DND-41 (cell line): ENCODE results near the gene VPREB3.

Experiments
- EZH2 ChIP-seq: IDR thresholded peaks from 3 replicates; pipeline ENCODE4 v1.6.1; 2012; ENCODE audit warnings: borderline replicate concordance, low read depth, mild to moderate bottlenecking, moderate library complexity, low read length, inconsistent platforms; ENCODE audit not compliant: severe bottlenecking
- TF ChIP-seq, protein P1 (sequence below): IDR thresholded peaks from 2 replicates; pipeline ENCODE4 v1.5.1; 2012; ENCODE audit warnings: borderline replicate concordance, low read length, moderate library complexity, mild to moderate bottlenecking; ENCODE audit not compliant: poor library complexity, severe bottlenecking; ENCODE audit errors: extremely low read depth

DNA sequence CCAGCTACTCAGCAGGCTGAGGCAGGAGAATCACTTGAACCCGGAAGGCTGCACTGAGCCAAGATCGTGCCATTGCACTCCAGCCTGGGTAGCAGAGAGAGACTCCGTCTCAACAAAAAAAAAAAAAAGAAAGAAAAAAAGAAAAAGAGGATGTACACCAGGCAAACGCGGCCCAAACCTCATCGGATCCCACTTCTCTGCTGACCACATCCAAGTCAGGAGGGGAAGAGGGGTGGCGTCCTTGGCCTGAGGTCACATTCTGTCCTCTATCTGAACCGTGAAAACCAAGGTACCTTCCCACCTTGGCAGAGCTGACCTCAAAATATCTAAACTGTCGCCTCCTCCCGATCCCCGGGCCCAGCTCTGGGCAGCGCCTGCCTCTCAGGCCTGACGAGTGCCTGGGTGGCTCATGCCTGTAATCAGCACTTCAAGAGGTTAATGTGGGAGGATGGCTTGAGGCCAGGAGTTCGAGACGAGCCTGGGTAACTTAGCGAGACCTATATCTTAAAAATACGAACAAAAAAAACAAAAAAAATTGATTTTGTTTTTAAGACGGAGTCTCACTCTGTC is 38.3 kb downstream of the VPREB3 start:
- TF ChIP-seq, protein P1, sequence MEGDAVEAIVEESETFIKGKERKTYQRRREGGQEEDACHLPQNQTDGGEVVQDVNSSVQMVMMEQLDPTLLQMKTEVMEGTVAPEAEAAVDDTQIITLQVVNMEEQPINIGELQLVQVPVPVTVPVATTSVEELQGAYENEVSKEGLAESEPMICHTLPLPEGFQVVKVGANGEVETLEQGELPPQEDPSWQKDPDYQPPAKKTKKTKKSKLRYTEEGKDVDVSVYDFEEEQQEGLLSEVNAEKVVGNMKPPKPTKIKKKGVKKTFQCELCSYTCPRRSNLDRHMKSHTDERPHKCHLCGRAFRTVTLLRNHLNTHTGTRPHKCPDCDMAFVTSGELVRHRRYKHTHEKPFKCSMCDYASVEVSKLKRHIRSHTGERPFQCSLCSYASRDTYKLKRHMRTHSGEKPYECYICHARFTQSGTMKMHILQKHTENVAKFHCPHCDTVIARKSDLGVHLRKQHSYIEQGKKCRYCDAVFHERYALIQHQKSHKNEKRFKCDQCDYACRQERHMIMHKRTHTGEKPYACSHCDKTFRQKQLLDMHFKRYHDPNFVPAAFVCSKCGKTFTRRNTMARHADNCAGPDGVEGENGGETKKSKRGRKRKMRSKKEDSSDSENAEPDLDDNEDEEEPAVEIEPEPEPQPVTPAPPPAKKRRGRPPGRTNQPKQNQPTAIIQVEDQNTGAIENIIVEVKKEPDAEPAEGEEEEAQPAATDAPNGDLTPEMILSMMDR: no peak
- no peak for TF ChIP-seq EZH2
